Glutamatergic neuron (in vitro differentiated cells): ENCODE data around the gene OR2V2. TPM values are rescaled to one million over a fixed set of nuclear protein-coding genes. Genes with fewer than 3 reads are reported as not detected.

ENCODE experiments used
- DNase-seq: peaks from one replicate; pipeline ENCODE4 v3.0.0; 2022
- H3K27ac Mint-ChIP-seq: one replicate; pipeline ENCODE4 v1.8.0; 2020; ENCODE audit warnings: mild to moderate bottlenecking, mixed read lengths, inconsistent platforms; ENCODE audit not compliant: unreplicated experiment
- H3K27me3 Mint-ChIP-seq: one replicate; pipeline ENCODE4 v1.8.0; 2020; ENCODE audit warnings: mild to moderate bottlenecking, moderate library complexity, mixed read lengths, inconsistent platforms; ENCODE audit not compliant: unreplicated experiment
- H3K36me3 Mint-ChIP-seq: one replicate; pipeline ENCODE4 v1.8.0; 2020; ENCODE audit warnings: mild to moderate bottlenecking, mixed read lengths, inconsistent platforms; ENCODE audit not compliant: unreplicated experiment
- H3K4me1 Mint-ChIP-seq: one replicate; pipeline ENCODE4 v1.8.0; 2020; ENCODE audit warnings: mild to moderate bottlenecking, low read depth, mixed read lengths, inconsistent platforms; ENCODE audit not compliant: unreplicated experiment
- H3K4me3 Mint-ChIP-seq: one replicate; pipeline ENCODE4 v1.8.0; 2020; ENCODE audit warnings: mild to moderate bottlenecking, mixed read lengths, inconsistent platforms; ENCODE audit not compliant: unreplicated experiment
- H3K9me3 Mint-ChIP-seq: one replicate; pipeline ENCODE4 v1.8.0; 2020; ENCODE audit warnings: mild to moderate bottlenecking, moderate library complexity, mixed read lengths, inconsistent platforms; ENCODE audit not compliant: unreplicated experiment
- total RNA-seq: library from RNA; stranded (reverse); fragmentation: NEBNext Ultra II Directional; extraction: Animal tissue kit (Norgen Biotek cat#: 25700); gene quantifications from one replicate; pipeline ENCODE4 v1.2.1, GENCODE V29; 2021; ENCODE audit not compliant: unreplicated experiment
- TF ChIP-seq, protein P1 (sequence below): fragments of 200-600 bp; sonication (generic); IDR thresholded peaks from one replicate; pipeline ENCODE4 v1.5.0; 2021; ENCODE audit not compliant: partially characterized antibody, unreplicated experiment

The OR2V2 gene
- total RNA-seq, 1 donor from 2014 or later = not detected

DNA sequence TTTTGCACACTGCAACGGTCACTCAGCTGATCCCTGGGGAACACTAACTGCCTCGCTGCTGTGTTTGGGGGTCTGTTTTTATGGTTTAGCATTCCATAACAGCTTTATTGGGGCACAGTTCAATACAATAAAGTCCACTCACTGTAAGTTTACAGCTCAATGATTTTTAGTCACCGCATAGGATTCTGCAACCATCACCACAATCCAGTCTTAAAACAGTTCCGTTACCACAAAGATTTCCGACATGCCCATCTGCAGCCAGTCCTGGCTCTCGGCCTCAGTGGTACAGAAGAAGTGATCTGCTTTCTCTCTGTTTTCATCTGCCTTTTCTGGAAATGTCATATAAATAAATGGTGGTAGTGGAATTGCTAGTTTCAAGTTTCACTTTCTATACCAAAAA lies 23.6 kb downstream of the OR2V2 start:
- peaks cover 9% of the 10 kb centered on the region for H3K4me1 Mint-ChIP-seq
- H3K4me3 Mint-ChIP-seq = peak overlapping the region; percentile 82
- TF ChIP-seq, protein P1, sequence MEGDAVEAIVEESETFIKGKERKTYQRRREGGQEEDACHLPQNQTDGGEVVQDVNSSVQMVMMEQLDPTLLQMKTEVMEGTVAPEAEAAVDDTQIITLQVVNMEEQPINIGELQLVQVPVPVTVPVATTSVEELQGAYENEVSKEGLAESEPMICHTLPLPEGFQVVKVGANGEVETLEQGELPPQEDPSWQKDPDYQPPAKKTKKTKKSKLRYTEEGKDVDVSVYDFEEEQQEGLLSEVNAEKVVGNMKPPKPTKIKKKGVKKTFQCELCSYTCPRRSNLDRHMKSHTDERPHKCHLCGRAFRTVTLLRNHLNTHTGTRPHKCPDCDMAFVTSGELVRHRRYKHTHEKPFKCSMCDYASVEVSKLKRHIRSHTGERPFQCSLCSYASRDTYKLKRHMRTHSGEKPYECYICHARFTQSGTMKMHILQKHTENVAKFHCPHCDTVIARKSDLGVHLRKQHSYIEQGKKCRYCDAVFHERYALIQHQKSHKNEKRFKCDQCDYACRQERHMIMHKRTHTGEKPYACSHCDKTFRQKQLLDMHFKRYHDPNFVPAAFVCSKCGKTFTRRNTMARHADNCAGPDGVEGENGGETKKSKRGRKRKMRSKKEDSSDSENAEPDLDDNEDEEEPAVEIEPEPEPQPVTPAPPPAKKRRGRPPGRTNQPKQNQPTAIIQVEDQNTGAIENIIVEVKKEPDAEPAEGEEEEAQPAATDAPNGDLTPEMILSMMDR = no peak
- H3K9me3 Mint-ChIP-seq = peaks cover 14% of the 10 kb centered on the region
- peaks cover 4% of the 10 kb centered on the region for H3K36me3 Mint-ChIP-seq
- no peak overlapping the region for H3K27ac Mint-ChIP-seq
- no peak for DNase-seq
- peaks cover 25% of the 10 kb centered on the region for H3K27me3 Mint-ChIP-seq

DNA sequence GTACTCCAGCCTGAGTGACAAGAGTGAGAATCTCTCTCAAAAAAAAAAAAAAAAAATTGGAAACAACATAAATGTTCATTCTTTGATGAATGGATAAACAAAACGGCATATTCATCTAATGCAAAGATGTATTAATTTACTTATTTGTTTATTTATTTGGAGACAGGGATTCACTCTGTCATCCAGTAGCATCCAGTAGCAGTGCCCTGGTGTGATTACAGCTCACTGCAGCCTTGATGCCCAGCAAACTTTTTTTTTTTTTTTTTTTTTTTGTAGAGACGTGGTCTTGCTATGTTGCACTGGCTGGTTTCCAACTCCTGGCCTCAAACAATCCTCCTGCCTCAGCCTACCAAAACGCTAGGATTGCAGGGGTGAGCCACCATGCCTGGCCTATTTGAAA lies 24.4 kb downstream of the OR2V2 start:
- peaks cover 4% of the 10 kb centered on the region for H3K36me3 Mint-ChIP-seq
- peaks cover 14% of the 10 kb centered on the region for H3K9me3 Mint-ChIP-seq
- TF ChIP-seq, protein P1 = no peak
- H3K27ac Mint-ChIP-seq = no peak overlapping the region
- no peak for DNase-seq
- peaks cover 25% of the 10 kb centered on the region for H3K27me3 Mint-ChIP-seq
- H3K4me1 Mint-ChIP-seq = peaks cover 9% of the 10 kb centered on the region
- no peak overlapping the region for H3K4me3 Mint-ChIP-seq

DNA sequence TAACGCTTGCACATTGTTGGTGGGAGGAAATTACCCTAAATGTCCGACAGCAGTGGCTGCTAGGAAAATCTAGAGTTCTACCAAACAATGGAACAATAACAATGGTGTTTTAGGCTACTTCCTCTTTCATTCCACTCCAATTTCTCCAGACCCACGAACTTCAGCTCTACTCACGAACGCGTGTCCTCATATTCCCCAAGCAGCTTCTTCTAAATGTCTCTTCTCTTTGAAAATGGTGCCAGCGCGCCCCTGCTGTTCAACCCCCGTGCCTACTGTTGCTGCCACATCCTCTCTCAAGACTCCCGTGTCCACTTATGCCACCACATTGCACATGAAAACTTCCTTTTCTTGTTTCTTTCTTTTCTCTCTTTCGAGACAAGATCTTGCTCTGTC lies 25.6 kb downstream of the OR2V2 start:
- Mint-ChIP-seq H3K4me3 (peak overlapping the region; percentile 77), H3K27me3 (peaks cover 22% of the 10 kb centered on the region), H3K9me3 (peaks cover 14% of the 10 kb centered on the region), H3K27ac (no peak overlapping the region), H3K36me3 (peaks cover 4% of the 10 kb centered on the region), H3K4me1 (peaks cover 7% of the 10 kb centered on the region)
- TF ChIP-seq, protein P1 = no peak
- no peak for DNase-seq

DNA sequence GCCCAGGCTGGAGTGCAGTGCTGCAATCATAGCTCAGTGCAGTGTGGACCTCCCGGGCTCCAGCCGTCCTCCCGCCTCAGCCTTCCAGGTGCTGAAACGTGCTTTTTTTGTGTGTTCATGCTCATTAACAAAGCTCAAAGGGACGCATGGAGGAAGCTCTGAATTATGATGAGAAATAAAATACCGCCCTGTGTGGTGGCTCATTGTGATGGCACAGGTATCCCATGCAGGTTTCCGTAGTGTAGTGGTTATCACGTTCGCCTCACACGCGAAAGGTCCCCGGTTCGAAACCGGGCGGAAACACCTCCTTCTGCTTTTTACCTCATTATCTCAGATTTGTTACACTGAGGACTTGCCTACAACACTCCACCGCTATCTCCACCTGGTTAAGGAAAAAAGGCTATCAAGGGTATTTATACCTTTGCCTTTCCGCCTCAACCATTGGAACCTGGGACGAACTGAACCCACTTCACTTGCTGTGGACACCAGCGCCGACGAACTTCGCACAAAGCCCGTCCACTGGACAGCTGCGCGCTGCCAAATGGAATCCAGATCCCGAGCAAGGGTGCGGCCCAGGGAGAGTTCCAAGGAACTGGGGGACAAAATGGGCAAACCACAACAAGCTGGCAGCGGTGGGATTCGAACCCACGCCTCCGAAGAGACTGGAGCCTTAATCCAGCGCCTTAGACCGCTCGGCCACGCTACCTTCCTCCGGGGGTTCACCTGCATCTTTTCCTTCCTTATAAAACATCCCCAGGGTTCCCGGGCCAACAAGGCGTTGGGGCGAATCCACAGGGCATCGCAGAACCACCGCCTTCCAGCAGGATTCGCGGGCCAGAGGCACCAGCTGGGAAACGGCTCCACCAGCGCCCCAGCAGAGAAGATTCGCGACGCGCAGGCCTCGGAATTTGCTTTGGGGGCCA lies 26.3 kb downstream of the OR2V2 start:
- Mint-ChIP-seq H3K4me3 (peak overlapping the region; percentile 77), H3K27ac (no peak overlapping the region), H3K9me3 (peaks cover 14% of the 10 kb centered on the region), H3K36me3 (peaks cover 4% of the 10 kb centered on the region), H3K27me3 (peaks cover 22% of the 10 kb centered on the region), H3K4me1 (peaks cover 7% of the 10 kb centered on the region)
- DNase-seq = no peak
- TF ChIP-seq, protein P1 = no peak
